HG02588 (cell line): ENCODE measurements around the gene NXPE2.
"Not testable (repeated sequence)": the region's sequence is repeated elsewhere in the genome, so short reads cannot be mapped to it uniquely, and the experiment has no call there.

Source experiments
- ATAC-seq: cut with Tn5 transposase; IDR thresholded peaks from one replicate; pipeline ENCODE4 v1.9.1; 2021; ENCODE audit warnings: mild to moderate bottlenecking, moderate library complexity; ENCODE audit not compliant: unreplicated experiment

The NXPE2 gene

GRCh38 chr11:114678125-114679036 lies at the start of gene NXPE2:
Gene NXPE2 (plus strand): TSS chr11:114678527. CDS start chr11:114678576, 49 bp downstream.
- no peak for ATAC-seq

- not testable (repeated sequence) for ATAC-seq
Measured at GRCh38 chr11:114631445-114631965, 46.8 kb upstream of the NXPE2 start.

- ATAC-seq = not testable (repeated sequence)
Measured at GRCh38 chr11:114639440-114639839, 38.9 kb upstream of the NXPE2 start.

GRCh38 chr11:114650661-114651060 lies 27.7 kb upstream of the NXPE2 start:
- no peak for ATAC-seq

GRCh38 chr11:114651145-114651718 lies 27.1 kb upstream of the NXPE2 start:
- no peak for ATAC-seq

- no peak for ATAC-seq
Measured at GRCh38 chr11:114653148-114653547, 25.2 kb upstream of the NXPE2 start.

GRCh38 chr11:114664641-114665040 lies 13.7 kb upstream of the NXPE2 start:
- ATAC-seq = no peak

GRCh38 chr11:114666760-114667159 lies 11.6 kb upstream of the NXPE2 start:
- no peak for ATAC-seq

- ATAC-seq = no peak
Measured at GRCh38 chr11:114668109-114668508, 10.2 kb upstream of the NXPE2 start.

- ATAC-seq = no peak
Measured at GRCh38 chr11:114673661-114674060, 4.7 kb upstream of the NXPE2 start.

- ATAC-seq = no peak
Measured at GRCh38 chr11:114679505-114679904, 1.2 kb downstream of the NXPE2 start.

GRCh38 chr11:114683007-114683406 lies 4.7 kb downstream of the NXPE2 start:
- ATAC-seq = no peak

GRCh38 chr11:114684636-114685035 lies 6.3 kb downstream of the NXPE2 start:
- ATAC-seq = no peak

- ATAC-seq = no peak
Measured at GRCh38 chr11:114685097-114685496, 6.8 kb downstream of the NXPE2 start.

GRCh38 chr11:114705280-114706024 lies 27.1 kb downstream of the NXPE2 start:
- no peak for ATAC-seq

GRCh38 chr11:114709960-114710359 lies 31.6 kb downstream of the NXPE2 start:
- ATAC-seq = no peak

- no peak for ATAC-seq
Measured at GRCh38 chr11:114713756-114714155, 35.4 kb downstream of the NXPE2 start.

GRCh38 chr11:114719562-114719961 lies 41.2 kb downstream of the NXPE2 start:
- ATAC-seq = no peak

GRCh38 chr11:114724916-114725524 lies 46.7 kb downstream of the NXPE2 start:
- ATAC-seq = no peak

- ATAC-seq = no peak
Measured at GRCh38 chr11:114725623-114726022, 47.3 kb downstream of the NXPE2 start.

GRCh38 chr11:114736806-114737205 lies 58.5 kb downstream of the NXPE2 start:
- no peak for ATAC-seq
